Amygdala (tissue), 56 donors: ENCODE measurements around the gene SLC38A4.
"Not testable (repeated sequence)": the region's sequence is repeated elsewhere in the genome, so short reads cannot be mapped to it uniquely, and the experiment has no call there.

Experiments
- DNase-seq, 56 donors: peaks; one replicate each; lab custom pipeline; 2025; lab: John Stamatoyannopoulos, UW

SLC38A4 gene, protein sequence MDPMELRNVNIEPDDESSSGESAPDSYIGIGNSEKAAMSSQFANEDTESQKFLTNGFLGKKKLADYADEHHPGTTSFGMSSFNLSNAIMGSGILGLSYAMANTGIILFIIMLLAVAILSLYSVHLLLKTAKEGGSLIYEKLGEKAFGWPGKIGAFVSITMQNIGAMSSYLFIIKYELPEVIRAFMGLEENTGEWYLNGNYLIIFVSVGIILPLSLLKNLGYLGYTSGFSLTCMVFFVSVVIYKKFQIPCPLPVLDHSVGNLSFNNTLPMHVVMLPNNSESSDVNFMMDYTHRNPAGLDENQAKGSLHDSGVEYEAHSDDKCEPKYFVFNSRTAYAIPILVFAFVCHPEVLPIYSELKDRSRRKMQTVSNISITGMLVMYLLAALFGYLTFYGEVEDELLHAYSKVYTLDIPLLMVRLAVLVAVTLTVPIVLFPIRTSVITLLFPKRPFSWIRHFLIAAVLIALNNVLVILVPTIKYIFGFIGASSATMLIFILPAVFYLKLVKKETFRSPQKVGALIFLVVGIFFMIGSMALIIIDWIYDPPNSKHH

DNA sequence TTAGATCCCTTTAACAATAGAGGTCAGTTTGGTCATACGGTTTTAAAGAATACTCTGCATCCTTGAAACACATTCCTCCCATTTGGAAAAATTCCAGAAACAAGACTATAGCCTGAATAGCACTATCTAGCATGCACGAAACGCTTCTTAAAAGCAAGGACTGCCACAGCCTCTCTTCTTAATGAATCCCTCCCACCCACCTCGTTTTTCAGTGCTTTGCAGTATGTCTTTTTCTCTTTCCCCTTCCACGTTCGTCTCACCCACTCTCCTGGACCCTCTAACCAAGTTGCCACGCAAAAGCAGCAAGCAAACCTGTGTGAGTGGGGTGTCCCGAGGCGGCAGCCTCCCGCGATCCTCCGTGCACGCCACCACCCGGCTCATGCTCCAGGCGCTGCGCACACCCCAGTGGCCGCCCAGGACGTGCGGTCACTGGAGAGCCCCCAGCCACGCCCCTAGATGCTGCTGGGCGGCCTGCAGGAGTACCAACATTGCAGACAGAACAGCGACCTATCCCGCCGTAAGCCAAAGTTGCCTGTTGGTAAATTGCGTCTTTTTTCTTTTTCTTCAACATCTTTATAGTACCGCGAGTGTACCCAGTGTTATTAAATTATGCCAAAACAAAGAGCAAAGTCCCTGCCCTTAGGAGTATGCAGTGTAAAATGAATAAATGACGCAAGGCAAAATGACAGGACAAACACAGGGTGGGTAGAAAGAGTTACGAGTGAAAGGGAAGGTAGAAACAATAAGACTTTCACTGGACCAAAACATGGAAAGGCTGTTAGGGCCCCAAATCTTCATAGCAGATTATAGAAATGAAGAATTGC, at the start of gene SLC38A4:
Gene SLC38A4 (minus strand): TSS at position 407 of the 824 bp plus-strand sequence. CDS start 32,926 bp downstream, outside the sequence.
- DNase-seq = no peak

DNA sequence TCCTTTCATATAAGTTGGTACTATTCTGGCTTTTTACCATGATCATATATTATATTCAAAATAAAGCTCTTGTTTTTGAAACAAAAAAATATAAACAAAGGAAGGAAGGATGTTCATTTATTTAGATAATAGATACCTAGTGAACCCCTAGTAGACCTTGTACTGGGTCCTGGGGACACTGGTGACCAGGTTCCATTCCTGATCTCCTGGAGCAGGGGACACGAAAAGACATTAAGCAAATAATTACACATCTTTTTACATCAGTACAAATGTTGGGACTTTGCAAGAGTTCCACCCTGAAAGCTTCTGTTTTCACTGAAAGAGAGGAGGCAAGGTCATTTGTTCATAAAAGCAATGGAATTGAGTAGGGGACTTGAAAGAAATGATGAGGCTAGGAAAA, 49.3 kb upstream of the SLC38A4 start:
- DNase-seq = no peak

DNA sequence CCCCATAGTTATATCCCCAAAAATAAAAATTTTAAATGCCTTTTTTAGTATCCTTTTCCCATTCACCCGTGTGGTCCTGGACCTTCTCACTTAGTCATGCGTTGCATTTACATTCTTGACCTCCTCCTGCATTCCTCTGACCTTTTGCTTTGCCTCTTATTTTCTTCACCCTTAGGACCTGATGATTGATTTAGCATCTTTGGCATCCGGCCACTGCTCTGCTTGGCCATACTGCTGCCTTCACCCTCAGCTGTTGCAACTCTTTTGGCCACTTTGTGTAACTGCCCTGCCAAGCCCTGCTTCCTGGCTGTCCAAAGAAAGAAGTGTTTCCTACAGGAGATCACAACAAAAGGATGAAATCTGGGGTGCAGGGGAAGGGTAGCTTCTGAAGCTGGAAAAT, 48.8 kb upstream of the SLC38A4 start:
- no peak for DNase-seq

DNA sequence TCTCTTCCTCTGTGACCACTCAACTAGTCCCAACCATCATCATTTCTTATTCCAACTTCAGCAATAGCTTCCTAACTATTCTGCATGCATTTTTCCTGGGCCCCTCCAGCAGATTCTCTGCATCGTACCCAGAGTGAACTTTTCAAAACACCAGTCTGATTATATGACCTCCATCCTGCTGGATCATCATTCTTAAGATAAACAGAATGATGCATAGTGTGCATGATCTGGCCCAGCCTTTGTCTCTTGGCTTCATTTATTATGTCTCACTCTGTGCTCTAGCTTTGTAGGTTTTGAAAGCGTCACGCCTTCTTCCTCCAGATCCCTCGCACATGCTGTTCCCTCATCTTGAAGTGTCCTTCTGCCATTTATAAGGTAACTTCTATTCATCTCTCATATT, 46.3 kb upstream of the SLC38A4 start:
- no peak for DNase-seq

DNA sequence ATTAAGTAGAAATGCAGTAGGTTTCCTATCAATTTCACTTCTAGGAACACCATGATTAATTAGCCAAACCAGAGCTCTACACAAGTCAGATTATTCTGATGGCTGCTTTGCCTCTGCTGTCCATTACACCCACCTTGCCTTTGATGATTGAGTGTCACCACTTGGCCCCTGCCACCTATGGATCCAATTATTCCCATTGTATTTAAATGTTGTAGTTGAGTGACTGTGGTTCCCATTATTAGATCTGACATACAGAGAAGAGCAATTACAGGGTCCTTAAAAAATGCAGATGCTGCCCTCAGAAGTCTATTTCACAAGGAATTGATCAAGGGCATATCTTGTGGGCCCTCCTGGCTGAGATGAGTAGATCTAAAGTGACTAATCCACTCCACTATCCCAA, 39.5 kb upstream of the SLC38A4 start:
- no peak for DNase-seq

DNA sequence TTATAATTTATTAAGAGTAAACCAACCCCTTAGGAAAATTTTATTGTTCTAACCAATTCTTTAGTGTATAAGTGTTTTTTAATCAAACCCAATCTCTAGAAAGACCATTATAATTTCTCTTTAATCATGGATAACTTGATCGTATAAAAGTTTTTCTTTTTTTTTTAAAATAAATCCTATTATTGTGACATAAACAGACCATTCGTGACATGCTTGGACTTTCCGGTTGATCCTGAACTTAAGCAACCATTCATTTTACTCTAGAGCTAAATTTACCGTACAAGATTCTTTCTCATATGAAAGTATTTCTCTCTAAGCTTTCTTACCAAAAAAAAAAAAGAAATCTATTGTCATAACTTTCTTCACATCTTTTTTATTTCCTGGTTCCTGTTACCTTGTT, 32.6 kb upstream of the SLC38A4 start:
- no peak for DNase-seq

DNA sequence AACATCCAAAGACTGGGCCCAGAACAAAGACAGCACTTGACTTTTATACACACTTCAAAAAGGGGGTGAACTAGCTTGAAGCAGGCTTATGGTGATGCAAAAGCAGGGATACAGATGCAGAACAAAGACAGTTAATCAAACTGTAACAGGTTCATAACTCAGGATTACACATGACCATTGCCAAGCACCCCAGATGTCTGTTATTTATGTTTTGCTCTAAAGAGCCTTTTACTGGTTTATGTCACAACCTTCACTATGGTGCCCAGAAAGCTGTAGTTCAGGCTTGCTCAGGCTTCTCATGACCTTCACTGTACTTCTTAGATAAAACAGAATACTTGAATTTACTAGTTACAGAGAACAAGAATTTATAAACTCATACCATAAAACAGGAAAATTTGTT, 31.7 kb upstream of the SLC38A4 start:
- no peak for DNase-seq

DNA sequence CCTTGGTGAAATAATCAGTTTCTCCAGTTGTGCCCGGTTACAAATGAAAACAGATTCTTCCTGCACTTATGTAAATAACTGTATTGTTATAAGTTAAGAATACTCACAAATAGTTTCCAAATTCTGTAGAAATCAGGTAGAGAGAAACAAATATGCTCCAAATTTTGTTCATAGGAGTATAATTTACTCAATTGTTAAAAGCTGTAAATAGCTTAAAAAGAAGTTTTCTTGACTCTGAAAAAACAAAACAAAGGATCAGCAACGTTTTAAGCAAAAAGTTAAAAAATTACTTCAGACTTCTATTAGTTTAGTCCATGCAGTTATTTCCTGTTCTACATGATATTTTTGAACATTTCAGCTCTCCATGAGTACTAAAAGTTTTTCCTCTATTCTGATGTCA, 30.0 kb upstream of the SLC38A4 start:
- no peak for DNase-seq

DNA sequence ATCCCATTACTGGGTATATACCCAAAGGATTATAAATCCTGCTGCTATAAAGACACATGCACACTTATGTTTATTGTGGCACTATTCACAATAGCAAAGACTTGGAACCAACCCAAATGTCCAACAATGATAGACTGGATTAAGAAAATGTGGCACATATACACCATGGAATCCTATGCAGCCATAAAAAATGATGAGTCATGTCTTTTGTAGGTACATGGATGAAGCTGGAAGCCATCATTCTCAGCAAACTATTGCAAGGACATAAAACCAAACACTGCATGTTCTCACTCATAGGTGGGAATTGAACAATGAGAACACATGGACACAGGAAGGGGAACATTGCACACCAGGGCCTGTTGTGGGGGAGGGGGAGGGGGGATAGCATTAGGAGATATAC, 28.4 kb upstream of the SLC38A4 start:
- DNase-seq = not testable (repeated sequence)

DNA sequence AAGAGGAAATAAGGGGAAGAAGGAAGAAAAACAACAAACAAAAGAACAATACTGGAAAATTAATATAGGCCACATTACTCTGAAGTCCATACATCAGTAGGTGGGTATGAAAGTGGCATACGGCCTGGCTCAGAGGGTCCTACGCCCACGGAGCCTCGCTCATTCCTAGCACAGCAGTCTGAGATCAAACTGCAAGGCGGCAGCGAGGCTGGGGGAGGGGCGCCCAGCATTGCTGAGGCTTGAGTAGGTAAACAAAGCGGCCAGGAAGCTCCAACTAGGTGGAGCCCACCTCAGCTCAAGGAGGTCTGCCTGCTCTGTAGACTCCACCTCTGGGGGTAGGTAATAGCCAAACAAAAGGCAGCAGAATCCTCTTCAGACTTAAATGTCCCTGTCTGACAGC, 23.0 kb upstream of the SLC38A4 start:
- DNase-seq = not testable (repeated sequence)

DNA sequence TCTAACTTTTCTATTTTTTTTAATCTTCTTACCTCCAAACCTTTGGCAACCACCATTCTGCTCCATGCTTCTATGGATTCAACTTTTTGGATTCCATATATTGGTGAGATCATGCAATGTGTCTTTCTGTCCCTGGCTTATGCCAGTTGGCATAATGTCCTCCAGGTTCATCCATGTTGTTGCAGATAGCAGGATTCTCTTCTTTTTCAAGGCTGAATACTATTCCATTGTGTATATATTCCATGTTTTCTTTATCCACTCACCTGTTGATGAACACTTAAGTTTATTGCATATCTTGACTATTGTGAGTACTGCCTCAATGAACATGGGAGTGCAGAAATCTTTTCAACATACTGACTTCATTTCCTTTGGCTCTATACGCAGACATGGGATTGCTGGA, 21.2 kb upstream of the SLC38A4 start:
- DNase-seq = no peak

DNA sequence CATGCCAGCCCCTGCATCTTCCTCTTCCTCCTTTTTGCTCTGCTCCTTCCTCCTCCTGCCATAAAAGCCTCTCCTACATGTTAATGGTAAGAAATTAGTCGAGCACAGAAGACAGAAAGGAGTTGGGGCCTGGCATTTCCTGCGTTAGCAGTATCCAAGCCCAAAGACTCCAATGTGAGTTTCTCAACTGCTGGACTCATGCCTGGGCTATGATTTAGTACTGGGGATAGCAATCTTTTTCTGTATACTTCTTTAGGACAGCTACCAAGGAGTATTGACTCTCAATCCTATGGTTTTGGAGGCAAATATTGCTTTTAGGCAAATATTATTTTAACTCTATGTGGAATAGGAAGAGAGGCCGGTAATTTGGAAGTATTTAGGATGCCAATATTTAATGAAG, 18.0 kb upstream of the SLC38A4 start:
- no peak for DNase-seq

DNA sequence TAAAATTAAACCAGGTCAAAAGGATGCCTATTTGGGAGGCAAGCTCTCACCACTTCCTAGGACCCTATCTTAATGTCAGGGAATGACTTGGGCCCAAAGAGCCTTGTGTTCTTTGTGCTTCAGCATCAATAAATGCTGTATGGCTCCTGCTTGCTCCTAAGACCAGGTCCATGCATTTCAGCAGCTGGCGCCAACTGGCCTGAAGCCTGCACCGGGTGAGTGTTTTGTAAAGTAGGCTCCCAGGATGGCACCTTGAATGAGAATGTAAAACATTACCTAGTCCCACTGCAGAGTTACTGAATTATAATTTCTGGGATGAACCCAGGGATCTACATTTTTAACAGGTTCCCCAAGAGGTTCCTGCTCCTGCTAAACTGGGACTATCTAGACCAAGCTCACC, 16.1 kb upstream of the SLC38A4 start:
- DNase-seq = no peak

DNA sequence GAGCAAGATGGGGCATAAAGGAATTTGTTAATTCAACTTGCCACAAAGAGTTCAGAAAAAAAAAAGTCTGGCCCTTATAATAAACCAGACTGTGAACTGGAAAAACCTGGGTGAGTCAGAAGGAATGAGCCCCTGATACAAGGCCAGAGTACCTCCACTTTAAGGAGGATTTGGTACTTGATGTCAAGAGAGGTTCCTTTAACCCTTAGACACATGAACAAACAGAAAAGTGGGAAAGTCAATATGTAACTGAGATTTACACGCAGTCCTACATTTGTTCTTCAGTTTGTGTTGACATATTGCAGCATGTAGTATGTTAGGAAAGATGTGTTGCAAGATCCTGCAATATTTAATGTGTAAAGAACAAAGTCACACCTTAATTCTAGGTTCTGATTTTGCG, 14.2 kb upstream of the SLC38A4 start:
- DNase-seq = no peak

DNA sequence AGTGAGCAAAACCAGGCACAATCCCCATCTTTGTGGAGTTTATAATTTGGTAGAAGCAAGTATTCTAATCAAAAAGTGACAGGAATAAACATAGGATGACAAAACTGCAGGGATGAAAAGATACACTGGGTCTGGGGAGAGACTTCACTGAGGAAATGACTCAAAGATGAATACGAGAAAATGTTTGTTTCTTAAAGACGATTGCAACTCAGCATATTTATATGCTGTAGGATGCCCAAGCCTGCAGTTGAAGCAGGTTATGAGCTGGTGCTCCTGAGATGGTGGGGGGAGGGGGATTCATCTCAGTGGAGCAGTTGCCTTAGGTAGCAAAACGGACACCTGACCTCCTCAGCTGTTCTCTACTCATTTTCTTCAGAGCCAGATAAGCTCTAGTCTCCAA, 13.4 kb upstream of the SLC38A4 start:
- no peak for DNase-seq

DNA sequence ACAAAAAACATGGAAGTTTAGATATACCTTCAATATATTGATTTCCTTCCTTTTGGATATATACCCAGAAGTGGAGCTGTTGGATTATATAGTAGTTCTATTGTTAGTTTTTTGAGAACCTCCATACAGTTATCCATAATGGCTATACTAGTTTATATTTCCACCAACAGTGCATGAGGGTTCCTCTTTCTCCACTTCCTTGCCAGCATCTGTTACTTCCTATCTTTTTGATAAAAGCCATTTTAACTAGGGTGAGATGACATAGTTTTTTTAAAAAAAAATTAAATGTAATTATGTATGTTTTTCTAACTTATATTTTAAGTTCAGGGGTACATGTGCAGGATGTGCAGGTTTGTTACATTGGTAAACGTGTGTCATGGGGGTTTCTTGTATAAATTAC, 10.0 kb upstream of the SLC38A4 start:
- no peak for DNase-seq

DNA sequence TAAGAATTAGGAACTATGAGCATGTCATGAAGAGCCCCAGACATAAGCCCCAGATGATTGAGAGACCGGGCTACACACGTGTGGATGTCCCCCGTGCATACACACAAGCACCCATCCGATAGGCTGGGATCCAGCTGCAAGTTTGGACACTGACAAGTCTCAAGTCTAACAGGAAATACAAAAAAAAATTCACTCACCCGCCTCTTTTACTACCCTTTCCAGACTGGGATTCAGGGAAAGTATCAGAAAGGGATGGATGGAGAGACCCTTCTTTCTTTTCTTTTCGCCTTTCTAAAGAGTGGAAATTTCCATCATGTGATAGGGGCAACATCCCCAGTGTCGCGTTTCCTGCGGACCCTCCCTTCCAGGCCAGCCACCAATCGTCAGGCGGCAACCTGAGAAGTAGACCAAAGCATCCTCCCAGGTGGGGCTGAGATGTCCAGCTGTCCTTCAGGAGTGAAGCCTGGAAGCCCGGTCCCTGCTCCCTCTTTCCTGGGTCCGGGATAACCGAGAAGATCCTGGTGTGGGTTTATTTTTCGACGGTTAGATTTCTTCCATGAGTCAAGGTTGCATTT, 6.4 kb upstream of the SLC38A4 start:
- DNase-seq = no peak

DNA sequence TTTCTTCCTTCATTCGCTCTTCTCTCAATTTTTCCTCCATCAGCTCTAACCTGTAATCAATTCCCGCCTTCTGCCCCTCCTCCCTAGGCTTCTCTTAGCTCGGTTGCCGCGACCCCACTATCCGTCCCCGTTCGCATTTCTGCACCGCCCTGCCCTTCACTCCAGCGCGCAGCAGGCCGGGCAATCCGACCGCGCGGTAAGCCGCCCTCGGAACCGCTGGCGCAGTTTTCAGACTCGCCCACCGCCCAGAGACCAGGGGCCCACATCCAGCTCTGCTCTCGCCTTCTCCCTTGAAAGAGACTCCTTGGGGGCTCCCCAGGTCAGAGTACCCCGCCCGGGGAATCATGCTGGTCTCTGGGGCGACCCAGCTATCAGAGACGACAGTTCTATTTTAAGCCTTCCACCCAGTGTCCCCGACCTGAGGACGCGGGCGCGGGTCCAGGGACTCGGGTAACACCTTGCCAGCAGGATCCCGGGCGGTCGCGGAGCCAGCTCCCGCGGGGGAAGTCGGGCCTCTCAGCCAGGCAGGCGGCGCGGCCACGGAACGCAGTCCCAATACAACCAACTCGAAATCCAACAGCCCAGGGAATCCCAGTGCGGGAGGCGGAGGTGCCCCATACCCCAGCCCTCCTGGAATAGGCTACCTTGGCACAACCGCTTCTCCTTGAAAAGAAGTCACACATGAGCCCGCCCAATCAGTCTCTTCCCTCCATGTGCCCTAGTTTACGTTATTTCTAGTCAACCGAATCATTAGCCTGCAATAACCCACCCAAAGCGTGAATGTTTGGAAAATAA, 5.7 kb upstream of the SLC38A4 start:
- DNase-seq = no peak

DNA sequence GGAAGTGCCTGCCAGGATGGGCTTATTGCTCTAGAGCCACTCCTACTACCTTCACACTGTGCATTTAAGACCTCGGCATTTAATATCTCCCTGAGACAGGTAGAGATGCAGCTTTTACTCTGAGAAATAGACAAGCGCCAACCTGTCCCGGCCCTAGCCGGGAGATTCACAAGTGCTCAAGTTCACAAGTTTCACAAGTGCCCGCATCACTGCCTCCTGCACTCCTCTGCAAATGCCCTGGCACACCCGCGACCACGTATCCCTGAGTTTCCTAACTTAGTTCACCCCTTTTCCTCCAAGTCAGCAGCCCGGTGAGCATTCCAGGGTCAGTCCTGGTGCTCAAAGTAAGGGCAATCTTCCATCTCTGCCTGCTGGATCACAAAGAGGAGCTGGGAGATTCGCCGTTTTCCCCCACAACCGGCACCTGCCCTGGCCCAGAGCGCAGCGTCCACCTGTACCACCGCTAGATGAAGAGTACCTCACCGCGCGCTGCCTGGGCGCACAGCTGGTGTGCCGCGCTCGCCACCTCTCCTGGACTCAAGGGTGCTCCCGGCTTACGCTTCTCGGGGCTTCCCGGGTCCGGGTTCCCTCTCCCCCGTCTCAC, 5.0 kb upstream of the SLC38A4 start:
- no peak for DNase-seq

DNA sequence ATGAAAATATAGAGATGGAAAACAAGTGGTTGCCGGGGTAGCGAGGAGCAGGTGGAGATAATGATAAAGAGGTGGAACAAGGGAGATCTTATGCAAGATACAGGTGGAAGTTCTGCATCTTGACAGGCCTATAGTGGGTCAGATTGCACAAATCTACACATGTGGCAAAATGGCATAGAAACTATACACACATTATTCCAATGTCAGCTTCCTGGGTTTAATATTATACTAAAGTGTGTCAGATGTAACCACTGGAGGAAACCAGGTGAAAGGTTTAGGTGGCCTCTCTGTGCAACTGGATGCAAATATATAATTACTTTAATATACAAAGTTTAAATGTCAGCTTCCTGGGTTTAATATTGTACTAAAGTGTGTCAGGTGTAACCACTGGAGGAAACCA, 1.1 kb downstream of the SLC38A4 start:
- DNase-seq = no peak
